Measurements from ENCODE around the gene ETFA. TPM values are rescaled to one million over a fixed set of nuclear protein-coding genes. Genes with fewer than 3 reads are reported as not detected.

The ETFA gene
- total RNA-seq, 1 donor from 2014 or later = 107 TPM

- TF ChIP-seq CTCF (IDR thresholded peaks at IDR 0.05; ENCODE audit: unreplicated experiment) = no peak
- Mint-ChIP-seq H3K4me3 (no peak overlapping the region), H3K9me3 (no peaks in the 10 kb centered on the region), H3K27me3 (ENCODE audit: low read depth) (peaks cover 69% of the 10 kb centered on the region), H3K4me1 (peaks cover 1% of the 10 kb centered on the region), H3K27ac (no peak overlapping the region), H3K36me3 (no peaks in the 10 kb centered on the region)
- no peak for DNase-seq (ENCODE audit: low spot score in 2 of 2, unreplicated experiment in 2 of 2)
These were observed 18.9 kb upstream of the ETFA start for GRCh38 chr15:76330080-76330680.

GRCh38 chr15:76328958-76329357, 17.7 kb upstream of the ETFA start:
- no peaks in the 10 kb centered on the region for H3K36me3 Mint-ChIP-seq
- H3K9me3 Mint-ChIP-seq = no peaks in the 10 kb centered on the region
- H3K4me3 Mint-ChIP-seq = no peak overlapping the region
- no peaks in the 10 kb centered on the region for H3K4me1 Mint-ChIP-seq
- no peak overlapping the region for H3K27ac Mint-ChIP-seq
- DNase-seq (ENCODE audit: low spot score in 2 of 2, unreplicated experiment in 2 of 2) = no peak
- no peak for TF ChIP-seq CTCF (IDR thresholded peaks at IDR 0.05; ENCODE audit: unreplicated experiment)
- peaks cover 67% of the 10 kb centered on the region for H3K27me3 Mint-ChIP-seq (ENCODE audit: low read depth)

- Mint-ChIP-seq H3K27me3 (ENCODE audit: low read depth) (peaks cover 66% of the 10 kb centered on the region), H3K36me3 (no peaks in the 10 kb centered on the region), H3K4me3 (no peak overlapping the region), H3K27ac (no peak overlapping the region), H3K9me3 (no peaks in the 10 kb centered on the region), H3K4me1 (no peaks in the 10 kb centered on the region)
- no peak for TF ChIP-seq CTCF (IDR thresholded peaks at IDR 0.05; ENCODE audit: unreplicated experiment)
- DNase-seq (ENCODE audit: low spot score in 2 of 2, unreplicated experiment in 2 of 2) = no peak
These were observed 16.9 kb upstream of the ETFA start for GRCh38 chr15:76328106-76328696.

- Mint-ChIP-seq H3K27ac (no peak overlapping the region), H3K4me3 (no peak overlapping the region), H3K4me1 (no peaks in the 10 kb centered on the region), H3K27me3 (ENCODE audit: low read depth) (peaks cover 65% of the 10 kb centered on the region), H3K9me3 (no peaks in the 10 kb centered on the region), H3K36me3 (no peaks in the 10 kb centered on the region)
- DNase-seq (ENCODE audit: low spot score in 2 of 2, unreplicated experiment in 2 of 2) = no peak
- TF ChIP-seq CTCF (IDR thresholded peaks at IDR 0.05; ENCODE audit: unreplicated experiment) = no peak
These were observed 16.2 kb upstream of the ETFA start for GRCh38 chr15:76327191-76328105.

- Mint-ChIP-seq H3K27ac (no peak overlapping the region), H3K36me3 (no peaks in the 10 kb centered on the region), H3K4me1 (no peaks in the 10 kb centered on the region), H3K4me3 (no peak overlapping the region), H3K27me3 (ENCODE audit: low read depth) (peaks cover 69% of the 10 kb centered on the region), H3K9me3 (no peaks in the 10 kb centered on the region)
- DNase-seq (ENCODE audit: low spot score in 2 of 2, unreplicated experiment in 2 of 2) = no peak
- no peak for TF ChIP-seq CTCF (IDR thresholded peaks at IDR 0.05; ENCODE audit: unreplicated experiment)
These were observed 14.4 kb upstream of the ETFA start for GRCh38 chr15:76325704-76326103.
